ENCODE measurements around the gene FBXO39. TPM values are rescaled to one million over a fixed set of nuclear protein-coding genes. Genes with fewer than 3 reads are reported as not detected.
"Not testable (repeated sequence)": the region's sequence is repeated elsewhere in the genome, so short reads cannot be mapped to it uniquely, and the experiment has no call there.

FBXO39 gene
- total and polyA plus RNA-seq, 4 experiments from 2014 or later, result 0.14 to 0.25 (median 0.20) TPM; not detected in 1

DNA sequence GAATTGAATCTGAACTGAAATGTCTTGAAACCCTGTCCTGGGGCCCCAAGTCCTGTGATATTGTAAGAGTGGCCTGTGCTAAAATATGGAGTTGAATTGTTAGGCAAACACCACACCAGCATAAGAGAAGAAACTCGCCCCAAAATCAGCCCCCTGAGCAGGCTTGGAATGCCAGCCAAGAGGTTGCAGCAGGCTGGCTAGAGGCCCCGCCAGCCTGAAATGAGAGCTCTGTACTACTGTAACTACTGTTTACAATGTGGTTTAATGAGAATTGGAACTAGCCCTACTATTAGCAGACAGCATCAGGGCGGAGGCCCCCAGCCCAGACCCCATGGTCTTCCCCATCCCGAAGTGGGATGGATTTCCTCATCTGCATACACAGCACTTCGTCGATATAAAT lies 23.7 kb downstream of the FBXO39 start:
- H3K27ac ChIP-seq (ENCODE audit: low read depth, low read length), result no peak overlapping the region
- H3K4me3 ChIP-seq (ENCODE audit: low read length in 2 of 2), result no peak overlapping the region
- intact Hi-C loops (cut with micrococcal nuclease), result no loop called here
- Mint-ChIP-seq H3K9me3 (no peaks in the 10 kb centered on the region), H3K27ac (peak overlapping the region in 1 of 7 donors; percentile 1), H3K36me3 (no peaks in the 10 kb centered on the region), H3K4me1 (no peaks in the 10 kb centered on the region), H3K4me3 (no peak overlapping the region), H3K27me3 (peaks cover 1 to 6% of the 10 kb centered on the region in 2 donors)
- H3K36me3 ChIP-seq (ENCODE audit: insufficient read depth, low read length), result no peaks in the 10 kb centered on the region
- H3K4me1 ChIP-seq (ENCODE audit: insufficient read depth, low read length), result no peaks in the 10 kb centered on the region
- H3K27me3 ChIP-seq (ENCODE audit: insufficient read depth, low read length), result no peaks in the 10 kb centered on the region
- CTCF ChIA-PET (ENCODE audit: partially characterized antibody), result no interaction called here
- POLR2A ChIA-PET (ENCODE audit: partially characterized antibody), result no interaction called here
- H3K9me3 ChIP-seq (ENCODE audit: control insufficient read depth in 1 of 2, low read length in 2 of 2), result no peaks in the 10 kb centered on the region
- no peak for DNase-seq

DNA sequence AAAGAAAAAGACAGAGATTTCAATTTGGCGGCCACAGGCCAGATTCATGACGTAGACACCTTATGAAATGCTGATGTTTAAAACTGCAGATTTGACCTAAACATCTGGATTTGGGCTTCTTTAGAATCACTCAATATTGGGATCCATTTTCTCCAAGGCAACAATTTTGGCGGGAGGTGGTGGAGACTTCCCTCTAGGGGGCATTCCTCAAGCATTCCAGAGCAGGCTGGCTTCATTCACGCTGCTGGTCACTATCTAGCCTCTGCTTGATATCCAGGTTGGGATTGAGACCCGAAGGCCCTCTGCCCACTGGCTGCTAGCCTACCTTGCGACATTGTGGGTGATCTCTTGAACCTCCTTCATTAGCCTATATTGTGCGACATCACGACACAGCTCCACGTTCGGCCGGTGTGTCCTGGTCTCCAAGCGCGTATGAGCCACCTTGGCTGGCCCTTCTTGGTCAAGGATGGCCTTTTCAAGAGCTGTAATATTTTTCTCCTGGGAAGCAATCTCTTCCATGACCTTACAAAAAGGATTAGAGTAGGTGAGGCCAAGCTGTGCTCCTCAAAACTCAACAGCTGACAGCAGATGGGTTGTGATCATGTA lies 24.5 kb downstream of the FBXO39 start:
- H3K36me3 Mint-ChIP-seq, result no peaks in the 10 kb centered on the region
- no peaks in the 10 kb centered on the region for H3K4me1 Mint-ChIP-seq
- H3K9me3 Mint-ChIP-seq, result no peaks in the 10 kb centered on the region
- H3K36me3 ChIP-seq (ENCODE audit: insufficient read depth, low read length), result no peaks in the 10 kb centered on the region
- no peak overlapping the region for H3K27ac ChIP-seq (ENCODE audit: low read depth, low read length)
- no peak for DNase-seq
- ChIA-PET CTCF (ENCODE audit: partially characterized antibody) (no interaction called here), POLR2A (ENCODE audit: partially characterized antibody) (no interaction called here)
- no peak overlapping the region for H3K4me3 Mint-ChIP-seq
- intact Hi-C loops (cut with micrococcal nuclease), result no loop called here
- H3K4me3 ChIP-seq (ENCODE audit: low read length in 2 of 2), result no peak overlapping the region
- H3K4me1 ChIP-seq (ENCODE audit: insufficient read depth, low read length), result no peaks in the 10 kb centered on the region
- H3K9me3 ChIP-seq (ENCODE audit: control insufficient read depth in 1 of 2, low read length in 2 of 2), result no peaks in the 10 kb centered on the region
- H3K27me3 Mint-ChIP-seq, result peaks cover 3 to 6% of the 10 kb centered on the region in 2 donors
- no peak overlapping the region for H3K27ac Mint-ChIP-seq
- H3K27me3 ChIP-seq (ENCODE audit: insufficient read depth, low read length), result no peaks in the 10 kb centered on the region

DNA sequence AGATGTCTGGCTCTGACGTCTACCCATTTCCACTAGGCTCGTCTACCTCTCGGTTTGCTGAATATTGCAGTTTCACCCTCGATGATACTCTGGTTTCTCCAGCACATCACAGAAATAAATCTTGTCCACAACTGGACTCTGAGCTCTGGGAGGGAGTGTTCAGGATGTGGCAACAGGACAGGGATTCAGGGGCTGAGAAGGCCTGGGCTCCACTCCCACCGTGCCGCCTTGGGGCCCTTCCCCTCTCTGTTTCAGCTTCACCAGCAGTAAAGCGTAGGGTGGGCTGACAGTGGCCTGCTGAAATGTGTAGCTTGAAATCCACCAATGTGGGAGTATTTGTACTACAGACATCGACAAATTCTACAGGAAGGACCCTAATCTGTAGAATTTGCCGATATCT lies 35.5 kb downstream of the FBXO39 start:
- no peaks in the 10 kb centered on the region for H3K36me3 ChIP-seq (ENCODE audit: insufficient read depth, low read length)
- no peak overlapping the region for H3K27ac ChIP-seq (ENCODE audit: low read depth, low read length)
- H3K4me1 ChIP-seq (ENCODE audit: insufficient read depth, low read length), result no peaks in the 10 kb centered on the region
- Mint-ChIP-seq H3K27me3 (peaks cover 20 to 26% of the 10 kb centered on the region in 2 donors), H3K4me1 (no peaks in the 10 kb centered on the region), H3K9me3 (peaks cover 0 to 1% (median 0%) of the 10 kb centered on the region in 8 donors), H3K4me3 (no peak overlapping the region), H3K27ac (no peak overlapping the region), H3K36me3 (no peaks in the 10 kb centered on the region)
- no peak for DNase-seq
- CTCF ChIA-PET (ENCODE audit: partially characterized antibody), result no interaction called here
- H3K27me3 ChIP-seq (ENCODE audit: insufficient read depth, low read length), result no peaks in the 10 kb centered on the region
- no peaks in the 10 kb centered on the region for H3K9me3 ChIP-seq (ENCODE audit: control insufficient read depth in 1 of 2, low read length in 2 of 2)
- POLR2A ChIA-PET (ENCODE audit: partially characterized antibody), result no interaction called here
- no peak overlapping the region for H3K4me3 ChIP-seq (ENCODE audit: low read length in 2 of 2)
- intact Hi-C loops (cut with micrococcal nuclease), result no loop called here

- H3K36me3 ChIP-seq (ENCODE audit: insufficient read depth, low read length), result no peaks in the 10 kb centered on the region
- H3K27me3 ChIP-seq (ENCODE audit: insufficient read depth, low read length), result no peaks in the 10 kb centered on the region
- Mint-ChIP-seq H3K9me3 (peaks cover 0 to 4% (median 0%) of the 10 kb centered on the region in 8 donors), H3K4me1 (no peaks in the 10 kb centered on the region), H3K27ac (no peak overlapping the region), H3K27me3 (peaks cover 22 to 29% of the 10 kb centered on the region in 2 donors), H3K4me3 (no peak overlapping the region), H3K36me3 (no peaks in the 10 kb centered on the region)
- no peak overlapping the region for H3K27ac ChIP-seq (ENCODE audit: low read depth, low read length)
- intact Hi-C loops (cut with micrococcal nuclease), result no loop called here
- no peak overlapping the region for H3K4me3 ChIP-seq (ENCODE audit: low read length in 2 of 2)
- no peak for DNase-seq
- CTCF ChIA-PET (ENCODE audit: partially characterized antibody), result no interaction called here
- no peaks in the 10 kb centered on the region for H3K9me3 ChIP-seq (ENCODE audit: control insufficient read depth in 1 of 2, low read length in 2 of 2)
- H3K4me1 ChIP-seq (ENCODE audit: insufficient read depth, low read length), result no peaks in the 10 kb centered on the region
- POLR2A ChIA-PET (ENCODE audit: partially characterized antibody), result no interaction called here
Measured at GRCh38 chr17:6812295-6812694, 36.3 kb downstream of the FBXO39 start.

DNA sequence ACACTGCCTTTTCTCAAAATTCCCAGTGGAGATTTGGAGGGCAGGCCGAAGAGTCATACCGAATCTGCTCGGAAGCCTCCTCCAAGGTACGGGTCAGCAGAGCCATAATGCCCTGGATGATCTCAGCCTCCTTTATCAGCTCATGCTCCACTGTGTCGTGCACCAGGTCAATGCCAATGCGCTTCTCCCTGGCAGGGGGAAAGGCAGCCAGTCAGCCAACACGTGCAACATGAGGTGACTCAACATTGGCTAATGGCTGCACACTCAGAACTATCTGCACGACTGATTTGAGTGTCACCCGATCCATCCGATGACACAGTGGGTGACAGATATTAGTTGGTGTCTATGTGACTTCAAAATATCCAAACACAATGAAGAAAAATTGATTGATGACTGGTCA lies 39.8 kb downstream of the FBXO39 start:
- intact Hi-C loops (cut with micrococcal nuclease), result no loop called here
- POLR2A ChIA-PET (ENCODE audit: partially characterized antibody), result no interaction called here

DNA sequence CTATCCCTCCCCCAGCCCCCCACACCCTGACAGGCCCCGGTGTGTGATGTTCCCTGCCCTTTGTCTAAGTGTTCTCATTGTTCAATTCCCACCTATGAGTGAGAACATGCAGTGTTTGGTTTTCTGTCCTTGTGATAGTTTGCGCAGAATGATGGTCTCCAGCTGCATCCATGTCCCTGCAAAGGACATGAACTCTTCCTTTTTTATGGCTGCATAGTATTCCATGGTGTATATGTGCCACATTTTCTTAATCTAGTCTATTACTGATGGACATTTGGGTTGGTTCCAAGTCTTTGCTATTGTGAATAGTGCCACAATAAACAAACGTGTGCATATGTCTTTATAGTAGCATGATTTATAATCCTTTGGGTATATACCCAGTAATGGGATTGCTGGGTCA lies 40.4 kb downstream of the FBXO39 start:
- peaks cover 21 to 45% of the 10 kb centered on the region in 2 donors for H3K27me3 Mint-ChIP-seq
- intact Hi-C loops (cut with micrococcal nuclease); H3K4me3 Mint-ChIP-seq; H3K27ac ChIP-seq (ENCODE audit: low read depth, low read length); H3K36me3 Mint-ChIP-seq; DNase-seq; CTCF ChIA-PET (ENCODE audit: partially characterized antibody); H3K9me3 ChIP-seq (ENCODE audit: control insufficient read depth in 1 of 2, low read length in 2 of 2); POLR2A ChIA-PET (ENCODE audit: partially characterized antibody); H3K27me3 ChIP-seq (ENCODE audit: insufficient read depth, low read length); H3K9me3 Mint-ChIP-seq; H3K27ac Mint-ChIP-seq; H3K4me1 ChIP-seq (ENCODE audit: insufficient read depth, low read length); H3K4me1 Mint-ChIP-seq; H3K36me3 ChIP-seq (ENCODE audit: insufficient read depth, low read length); H3K4me3 ChIP-seq (ENCODE audit: low read length in 2 of 2): not testable (repeated sequence)

More for the DNA sequence above, 39.8 kb downstream of the FBXO39 start:
- Histone ChIP-seq H3K36me3 (ENCODE audit: insufficient read depth, low read length) (no peaks in the 10 kb centered on the region), H3K27ac (ENCODE audit: low read depth, low read length) (no peak overlapping the region), H3K4me3 (ENCODE audit: low read length in 2 of 2) (no peak overlapping the region), H3K4me1 (ENCODE audit: insufficient read depth, low read length) (no peaks in the 10 kb centered on the region), H3K9me3 (ENCODE audit: control insufficient read depth in 1 of 2, low read length in 2 of 2) (no peaks in the 10 kb centered on the region), H3K27me3 (ENCODE audit: insufficient read depth, low read length) (no peaks in the 10 kb centered on the region)
- no peaks in the 10 kb centered on the region for H3K4me1 Mint-ChIP-seq
- H3K27ac Mint-ChIP-seq, result no peak overlapping the region
- no peak for DNase-seq
- H3K9me3 Mint-ChIP-seq, result peaks cover 0 to 7% (median 0%) of the 10 kb centered on the region in 8 donors
- CTCF ChIA-PET (ENCODE audit: partially characterized antibody), result no interaction called here
- H3K27me3 Mint-ChIP-seq, result peaks cover 21 to 45% of the 10 kb centered on the region in 2 donors
- no peaks in the 10 kb centered on the region for H3K36me3 Mint-ChIP-seq
- no peak overlapping the region for H3K4me3 Mint-ChIP-seq

DNA sequence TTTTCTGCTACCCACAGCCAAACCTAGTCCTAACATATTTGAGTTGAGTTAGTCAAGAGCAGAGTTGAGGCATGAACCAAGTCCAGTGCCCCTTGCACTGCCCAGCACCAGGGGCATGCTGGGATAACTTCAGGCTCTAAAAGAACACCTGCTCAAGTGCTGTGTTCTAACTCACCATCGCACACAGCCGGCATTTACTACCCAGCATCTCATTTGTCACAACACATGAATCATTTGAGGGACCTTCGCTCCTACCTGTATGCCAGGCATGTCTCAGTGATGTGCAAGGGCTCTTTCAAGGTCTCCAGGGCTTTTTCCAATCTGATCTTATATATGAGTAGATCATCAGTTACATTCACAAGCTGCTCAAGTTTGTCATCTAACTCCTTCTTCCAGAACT lies 42.9 kb downstream of the FBXO39 start:
- Mint-ChIP-seq H3K36me3 (no peaks in the 10 kb centered on the region), H3K9me3 (peaks cover 0 to 7% (median 0%) of the 10 kb centered on the region in 8 donors), H3K27me3 (peaks cover 15 to 33% of the 10 kb centered on the region in 2 donors), H3K4me3 (no peak overlapping the region), H3K27ac (no peak overlapping the region), H3K4me1 (no peaks in the 10 kb centered on the region)
- Histone ChIP-seq H3K9me3 (ENCODE audit: control insufficient read depth in 1 of 2, low read length in 2 of 2) (no peaks in the 10 kb centered on the region), H3K27me3 (ENCODE audit: insufficient read depth, low read length) (no peaks in the 10 kb centered on the region), H3K4me3 (ENCODE audit: low read length in 2 of 2) (no peak overlapping the region), H3K4me1 (ENCODE audit: insufficient read depth, low read length) (no peaks in the 10 kb centered on the region), H3K36me3 (ENCODE audit: insufficient read depth, low read length) (no peaks in the 10 kb centered on the region), H3K27ac (ENCODE audit: low read depth, low read length) (no peak overlapping the region)
- ChIA-PET CTCF (ENCODE audit: partially characterized antibody) (no interaction called here), POLR2A (ENCODE audit: partially characterized antibody) (no interaction called here)
- DNase-seq, result no peak
- intact Hi-C loops (cut with micrococcal nuclease), result no loop called here

DNA sequence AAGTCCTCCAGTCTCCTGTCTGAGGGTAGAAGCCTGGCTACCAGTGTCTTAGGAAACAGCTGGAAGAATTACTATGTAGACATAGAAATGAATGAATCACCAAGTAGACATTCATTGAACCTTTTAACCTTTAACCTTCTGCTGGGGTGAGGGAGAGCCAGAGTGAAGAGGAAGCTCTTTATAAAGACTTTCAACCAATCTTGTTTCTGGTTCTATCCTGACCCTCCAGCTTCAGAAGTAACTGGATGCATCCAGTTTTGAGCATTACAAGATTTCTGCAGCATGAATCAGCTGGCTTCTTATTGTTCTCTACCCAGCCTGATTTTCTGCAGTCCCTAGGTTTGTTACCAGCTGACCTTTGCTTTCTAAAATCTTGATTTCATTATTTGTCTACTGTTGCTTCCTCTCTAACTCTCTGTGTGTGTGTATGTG lies 47.0 kb downstream of the FBXO39 start:
- H3K27me3 ChIP-seq (ENCODE audit: insufficient read depth, low read length), result no peaks in the 10 kb centered on the region
- no peaks in the 10 kb centered on the region for H3K36me3 ChIP-seq (ENCODE audit: insufficient read depth, low read length)
- Mint-ChIP-seq H3K27ac (no peak overlapping the region), H3K4me3 (no peak overlapping the region), H3K27me3 (peaks cover 19 to 28% of the 10 kb centered on the region in 2 donors), H3K36me3 (no peaks in the 10 kb centered on the region), H3K4me1 (no peaks in the 10 kb centered on the region), H3K9me3 (peaks cover 0 to 2% (median 0%) of the 10 kb centered on the region in 8 donors)
- no peak for DNase-seq
- intact Hi-C loops (cut with micrococcal nuclease), result no loop called here
- H3K4me1 ChIP-seq (ENCODE audit: insufficient read depth, low read length), result no peaks in the 10 kb centered on the region
- H3K27ac ChIP-seq (ENCODE audit: low read depth, low read length), result no peak overlapping the region
- ChIA-PET CTCF (ENCODE audit: partially characterized antibody) (interaction anchor here (1.2 kb wide), 1 partner anchor 20 kb away, joined by 3 read pairs; no protein-coding TSS in a partner anchor), POLR2A (ENCODE audit: partially characterized antibody) (no interaction called here)
- no peak overlapping the region for H3K4me3 ChIP-seq (ENCODE audit: low read length in 2 of 2)
- H3K9me3 ChIP-seq (ENCODE audit: control insufficient read depth in 1 of 2, low read length in 2 of 2), result no peaks in the 10 kb centered on the region
